KMS-11 (cell line): ENCODE measurements around the gene PAF1.

Experiments used
- H2AFZ ChIP-seq: fragments of 200-600 bp; sonication (generic); 2 replicates; pipeline ENCODE4 v1.6.1; 2016; ENCODE audit warnings: antibody characterized with exemption, mixed run types, low read depth
- H3K27ac ChIP-seq: fragments of 200-600 bp; sonication (generic); 2 replicates; pipeline ENCODE4 v1.6.1; 2016; ENCODE audit warnings: mild to moderate bottlenecking, mixed run types
- H3K27me3 ChIP-seq: fragments of 200-600 bp; sonication (generic); 2 replicates; pipeline ENCODE4 v1.6.1; 2017; ENCODE audit warnings: mild to moderate bottlenecking, low read depth, mixed run types, moderate library complexity; ENCODE audit not compliant: insufficient read depth
- H3K36me3 ChIP-seq: fragments of 200-600 bp; sonication (generic); 2 replicates; pipeline ENCODE4 v1.6.1; 2017; ENCODE audit warnings: mild to moderate bottlenecking, mixed run types; ENCODE audit not compliant: insufficient read depth
- H3K4me1 ChIP-seq: fragments of 200-600 bp; sonication (generic); 2 replicates; pipeline ENCODE4 v1.6.1; 2016; ENCODE audit warnings: mild to moderate bottlenecking, low read depth, mixed run types; ENCODE audit not compliant: poor library complexity, severe bottlenecking
- H3K4me2 ChIP-seq: fragments of 200-600 bp; sonication (generic); 2 replicates; pipeline ENCODE4 v1.7.0; 2016; ENCODE audit warnings: mild to moderate bottlenecking, mixed run types
- H3K4me3 ChIP-seq: fragments of 200-600 bp; sonication (generic); IDR thresholded peaks from 2 replicates; pipeline ENCODE4 v1.6.1; 2017; ENCODE audit warnings: low read depth, low read length, mixed read lengths; ENCODE audit not compliant: insufficient read depth
- H3K79me2 ChIP-seq: fragments of 200-600 bp; sonication (generic); 2 replicates; pipeline ENCODE4 v1.6.1; 2016; ENCODE audit warnings: low read depth, mixed run types; ENCODE audit not compliant: insufficient read depth
- H3K9ac ChIP-seq: fragments of 200-600 bp; sonication (generic); 2 replicates; pipeline ENCODE4 v1.6.1; 2016; ENCODE audit warnings: mild to moderate bottlenecking, mixed run types
- H4K20me1 ChIP-seq: fragments of 200-600 bp; sonication (generic); 2 replicates; pipeline ENCODE4 v1.6.1; 2016; ENCODE audit warnings: mild to moderate bottlenecking, mixed run types; ENCODE audit not compliant: insufficient read depth
- CTCF ChIP-seq: fragments of 200-600 bp; sonication (generic); conservative IDR thresholded peaks from 2 replicates; pipeline ENCODE4 v1.6.1; 2017; ENCODE audit warnings: low read depth, mild to moderate bottlenecking, antibody characterized with exemption, low read length, moderate library complexity, mixed read lengths

Gene PAF1

GRCh38 chr19:39434123-39435076, 43.5 kb upstream of the PAF1 start:
- peak overlapping the region; percentile 100 for H3K4me2 ChIP-seq
- peak overlapping the region; percentile 75 for H3K27ac ChIP-seq
- peak overlapping the region; percentile 97 for H3K9ac ChIP-seq
- no peaks in the 10 kb centered on the region for H4K20me1 ChIP-seq
- TF ChIP-seq CTCF, result no peak
- H3K79me2 ChIP-seq, result peaks cover 23% of the 10 kb centered on the region
- no peaks in the 10 kb centered on the region for H3K27me3 ChIP-seq
- H3K4me1 ChIP-seq, result peaks cover 54% of the 10 kb centered on the region
- H2AFZ ChIP-seq, result no peak overlapping the region
- H3K36me3 ChIP-seq, result peaks cover 27% of the 10 kb centered on the region; the same call in 1 of the 2 replicates
- H3K4me3 ChIP-seq, result no peak overlapping the region

DNA sequence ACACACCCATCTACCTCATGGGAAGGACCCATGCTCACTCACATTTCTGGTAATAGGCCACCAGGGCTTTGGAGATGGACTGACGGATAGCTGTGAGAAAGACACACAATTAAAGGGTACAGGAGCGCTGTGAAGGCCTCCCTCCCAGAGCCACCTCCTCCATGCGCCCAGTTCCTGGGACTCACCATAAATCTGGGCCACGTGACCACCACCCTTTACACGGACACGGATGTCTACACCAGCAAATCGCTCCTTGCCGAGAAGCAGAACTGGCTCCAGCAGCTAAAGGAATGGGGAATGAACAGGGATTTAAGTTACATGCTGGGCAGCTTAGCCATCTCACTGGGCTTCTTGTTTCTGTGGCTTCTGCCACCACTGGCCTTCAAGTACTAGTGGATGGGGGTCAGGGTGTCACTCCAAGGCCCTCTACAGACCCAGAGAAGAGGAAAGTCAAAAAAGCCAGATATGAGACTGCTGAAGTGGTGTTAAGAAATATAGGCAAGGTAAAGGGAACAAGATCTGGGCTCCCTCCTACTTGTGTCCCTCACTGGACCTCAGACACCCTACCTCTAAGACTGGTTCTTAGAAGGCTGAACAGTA, 42.7 kb upstream of the PAF1 start:
- TF ChIP-seq CTCF, result no peak
- H3K27me3 ChIP-seq, result no peaks in the 10 kb centered on the region
- peaks cover 27% of the 10 kb centered on the region; the same call in 1 of the 2 replicates for H3K36me3 ChIP-seq
- no peak overlapping the region for H3K4me3 ChIP-seq
- no peak overlapping the region for H2AFZ ChIP-seq
- peaks cover 23% of the 10 kb centered on the region for H3K79me2 ChIP-seq
- H3K27ac ChIP-seq, result peak overlapping the region; percentile 75; the same call in 1 of the 2 replicates
- H3K4me2 ChIP-seq, result peak overlapping the region; percentile 100
- no peaks in the 10 kb centered on the region for H4K20me1 ChIP-seq
- peaks cover 54% of the 10 kb centered on the region for H3K4me1 ChIP-seq
- H3K9ac ChIP-seq, result no peak overlapping the region

DNA sequence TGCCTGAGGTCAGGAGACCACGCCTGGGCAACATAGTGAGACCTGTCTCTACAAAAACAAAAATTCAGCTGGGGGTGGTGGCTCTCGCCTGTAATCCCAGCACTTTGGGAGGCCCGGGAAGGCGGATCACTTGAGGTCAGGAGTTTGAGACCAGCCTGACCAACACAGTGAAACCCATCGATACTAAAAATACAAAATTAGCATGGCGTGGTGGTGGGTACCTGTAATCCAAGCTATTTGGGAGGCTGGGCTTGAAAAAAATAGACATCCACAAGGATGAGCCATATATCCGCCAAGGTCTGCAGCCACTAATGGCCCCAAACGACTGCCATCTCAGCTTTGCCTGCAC, 41.7 kb upstream of the PAF1 start:
- no peak for TF ChIP-seq CTCF
- peaks cover 27% of the 10 kb centered on the region; the same call in 1 of the 2 replicates for H3K36me3 ChIP-seq
- 0 out of 2 replicates have a peak, but pooled peaks cover under 1% of the 10 kb centered on the region for H3K27me3 ChIP-seq
- no peak overlapping the region for H3K9ac ChIP-seq
- H3K4me1 ChIP-seq, result peaks cover 54% of the 10 kb centered on the region
- no peaks in the 10 kb centered on the region for H4K20me1 ChIP-seq
- H2AFZ ChIP-seq, result no peak overlapping the region
- no peak overlapping the region for H3K4me2 ChIP-seq
- H3K27ac ChIP-seq, result peak overlapping the region; percentile 16; the same call in 1 of the 2 replicates
- H3K79me2 ChIP-seq, result peaks cover 23% of the 10 kb centered on the region
- H3K4me3 ChIP-seq, result no peak overlapping the region

GRCh38 chr19:39430675-39431593, 40.0 kb upstream of the PAF1 start:
- Histone ChIP-seq H3K4me1 (peaks cover 47% of the 10 kb centered on the region), H3K27me3 (0 out of 2 replicates have a peak, but pooled peaks cover 3% of the 10 kb centered on the region), H3K4me2 (no peak overlapping the region), H3K4me3 (no peak overlapping the region), H4K20me1 (no peaks in the 10 kb centered on the region), H3K27ac (peak overlapping the region; percentile 49), H3K36me3 (peaks cover 27% of the 10 kb centered on the region; the same call in 1 of the 2 replicates), H3K9ac (no peak overlapping the region), H2AFZ (no peak overlapping the region), H3K79me2 (peaks cover 23% of the 10 kb centered on the region)
- no peak for TF ChIP-seq CTCF
